Measurements from ENCODE around the gene HPD.
"Not testable (repeated sequence)": the region's sequence is repeated elsewhere in the genome, so short reads cannot be mapped to it uniquely, and the experiment has no call there.

HPD gene

GRCh38 chr12:121858662-121859572 lies at the start of gene HPD:
HPD (minus strand) TSS chr12:121858859; CDS start chr12:121858823, 36 bp downstream.
- DNase-seq (ENCODE audit: low read depth in 2 of 2), result no peak

- DNase-seq (ENCODE audit: low read depth in 2 of 2), result no peak
Observed at GRCh38 chr12:121905746-121906145, 47.1 kb upstream of the HPD start.

GRCh38 chr12:121903202-121903601 lies 44.5 kb upstream of the HPD start:
- DNase-seq (ENCODE audit: low read depth in 2 of 2), result no peak

- DNase-seq (ENCODE audit: low read depth in 2 of 2), result no peak
Observed at GRCh38 chr12:121899590-121899989, 40.9 kb upstream of the HPD start.

- no peak for DNase-seq (ENCODE audit: low read depth in 2 of 2)
Observed at GRCh38 chr12:121898287-121898686, 39.6 kb upstream of the HPD start.

GRCh38 chr12:121894633-121895032 lies 36.0 kb upstream of the HPD start:
- DNase-seq (ENCODE audit: low read depth in 2 of 2), result no peak

- DNase-seq (ENCODE audit: low read depth in 2 of 2), result no peak
Observed at GRCh38 chr12:121893961-121894460, 35.4 kb upstream of the HPD start.

- no peak for DNase-seq (ENCODE audit: low read depth in 2 of 2)
Observed at GRCh38 chr12:121892673-121893561, 34.3 kb upstream of the HPD start.

- not testable (repeated sequence) for DNase-seq (ENCODE audit: low read depth in 2 of 2)
Observed at GRCh38 chr12:121889661-121890060, 31.0 kb upstream of the HPD start.

GRCh38 chr12:121889274-121889624 lies 30.6 kb upstream of the HPD start:
- no peak for DNase-seq (ENCODE audit: low read depth in 2 of 2)

GRCh38 chr12:121888478-121889273 lies 30.0 kb upstream of the HPD start, which contains the start of gene PSMD9:
PSMD9 (plus strand) TSS chr12:121888790; CDS start chr12:121888857, 67 bp downstream.
- peak; percentile 96 for DNase-seq (ENCODE audit: low read depth in 2 of 2)

GRCh38 chr12:121888083-121888477 lies 29.4 kb upstream of the HPD start:
- no peak for DNase-seq (ENCODE audit: low read depth in 2 of 2)

- not testable (repeated sequence) for DNase-seq (ENCODE audit: low read depth in 2 of 2)
Observed at GRCh38 chr12:121885129-121885528, 26.5 kb upstream of the HPD start.

- no peak for DNase-seq (ENCODE audit: low read depth in 2 of 2)
Observed at GRCh38 chr12:121883315-121883660, 24.6 kb upstream of the HPD start.

- DNase-seq (ENCODE audit: low read depth in 2 of 2), result not testable (repeated sequence)
Observed at GRCh38 chr12:121876080-121876447, 17.4 kb upstream of the HPD start.

GRCh38 chr12:121875582-121875981 lies 16.9 kb upstream of the HPD start:
- no peak for DNase-seq (ENCODE audit: low read depth in 2 of 2)

- DNase-seq (ENCODE audit: low read depth in 2 of 2), result no peak
Observed at GRCh38 chr12:121874071-121874470, 15.4 kb upstream of the HPD start.

GRCh38 chr12:121873216-121873569 lies 14.5 kb upstream of the HPD start:
- DNase-seq (ENCODE audit: low read depth in 2 of 2), result no peak

GRCh38 chr12:121872546-121873215 lies 14.0 kb upstream of the HPD start:
- DNase-seq (ENCODE audit: low read depth in 2 of 2), result no peak

GRCh38 chr12:121871467-121871866 lies 12.8 kb upstream of the HPD start:
- DNase-seq (ENCODE audit: low read depth in 2 of 2), result no peak

- not testable (repeated sequence) for DNase-seq (ENCODE audit: low read depth in 2 of 2)
Observed at GRCh38 chr12:121869229-121869628, 10.6 kb upstream of the HPD start.

Measured in stimulated activated CD8-positive, alpha-beta memory T cell treated with anti-CD3 and anti-CD28 coated beads, Interleukin-7, amount 100 ng/mL, for 4 hours (primary cell).